HEK293T (cell line): ENCODE measurements around the gene RBCK1.

Experiments used
- ARNT ChIP-seq: fragments of 450-650 bp; IDR thresholded peaks from 2 replicates; pipeline ENCODE4 v1.6.1; 2017; ENCODE audit warnings: mild to moderate bottlenecking
- BHLHE40 ChIP-seq: fragments of 450-650 bp; IDR thresholded peaks from 2 replicates; pipeline ENCODE4 v1.6.1; 2016; ENCODE audit warnings: mild to moderate bottlenecking, moderate library complexity, borderline replicate concordance
- ELF4 ChIP-seq: fragments of 450-650 bp; IDR thresholded peaks from 2 replicates; pipeline ENCODE4 v1.6.1; 2017; ENCODE audit warnings: antibody characterized with exemption
- FOXA1 ChIP-seq: fragments of 450-650 bp; IDR thresholded peaks from 2 replicates; pipeline ENCODE4 v1.6.1; 2016; ENCODE audit warnings: mild to moderate bottlenecking
- FOXM1 ChIP-seq: fragments of 450-650 bp; IDR thresholded peaks from 2 replicates; pipeline ENCODE4 v1.6.1; 2017; ENCODE audit warnings: mild to moderate bottlenecking, borderline replicate concordance
- HDGF ChIP-seq: fragments of 450-650 bp; IDR thresholded peaks from 2 replicates; pipeline ENCODE4 v1.6.1; 2017; ENCODE audit warnings: antibody characterized with exemption, borderline replicate concordance
- LEF1 ChIP-seq: fragments of 450-650 bp; IDR thresholded peaks from 2 replicates; pipeline ENCODE4 v1.6.1; 2017; ENCODE audit warnings: mild to moderate bottlenecking, borderline replicate concordance
- SUZ12 ChIP-seq: fragments of 450-650 bp; IDR thresholded peaks from 2 replicates; pipeline ENCODE4 v1.6.1; 2016; ENCODE audit warnings: mild to moderate bottlenecking

DNA sequence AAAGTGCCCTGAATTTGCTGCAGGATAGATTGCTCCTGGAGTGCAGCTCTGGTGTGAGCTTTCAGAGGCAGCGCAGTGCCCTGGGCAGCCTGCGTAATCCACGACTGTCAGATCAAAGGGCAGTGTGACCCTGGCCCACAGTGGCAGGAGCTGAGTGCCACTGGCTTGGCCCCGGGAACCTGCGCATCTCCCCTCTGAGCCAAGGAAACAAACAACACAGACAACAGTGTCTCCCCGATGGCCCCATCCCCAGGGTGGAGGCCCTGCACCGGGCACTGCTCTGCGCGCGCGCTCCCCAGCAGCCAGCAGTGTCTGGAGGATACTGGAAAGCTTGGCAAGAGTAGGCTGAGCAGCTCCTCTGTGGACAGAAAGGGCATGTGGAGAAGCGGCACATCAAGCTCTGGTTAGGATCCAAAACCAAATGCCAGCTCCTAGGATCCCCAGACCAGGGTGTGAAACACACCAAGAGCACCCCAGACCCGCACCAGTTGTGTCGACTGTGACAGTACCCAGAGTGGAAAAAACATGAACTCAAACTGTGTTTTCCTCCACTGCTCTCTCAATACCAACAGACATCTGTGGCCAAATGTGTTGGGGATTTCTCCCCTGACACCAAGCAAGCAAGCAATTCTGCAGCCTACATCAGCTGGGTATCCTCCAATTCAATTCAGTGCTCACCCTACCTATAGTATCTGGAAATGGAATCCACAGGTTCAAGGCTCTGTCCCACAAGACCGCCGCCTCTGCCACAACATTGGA is 26.7 kb downstream of the RBCK1 start:
- no peak for TF ChIP-seq HDGF
- TF ChIP-seq FOXM1 = no peak
- TF ChIP-seq SUZ12 = no peak
- TF ChIP-seq BHLHE40 = no peak
- TF ChIP-seq FOXA1 = no peak
- no peak for TF ChIP-seq ARNT
- no peak for TF ChIP-seq ELF4
- TF ChIP-seq LEF1 = no peak
